Measurements from ENCODE around the gene GDA. TPM values are rescaled to one million over a fixed set of nuclear protein-coding genes. Genes with fewer than 3 reads are reported as not detected.

The GDA gene
- total RNA-seq, 4 donors from 2014 or later, result 1.2 to 89.9 (median 55.9) TPM

DNA sequence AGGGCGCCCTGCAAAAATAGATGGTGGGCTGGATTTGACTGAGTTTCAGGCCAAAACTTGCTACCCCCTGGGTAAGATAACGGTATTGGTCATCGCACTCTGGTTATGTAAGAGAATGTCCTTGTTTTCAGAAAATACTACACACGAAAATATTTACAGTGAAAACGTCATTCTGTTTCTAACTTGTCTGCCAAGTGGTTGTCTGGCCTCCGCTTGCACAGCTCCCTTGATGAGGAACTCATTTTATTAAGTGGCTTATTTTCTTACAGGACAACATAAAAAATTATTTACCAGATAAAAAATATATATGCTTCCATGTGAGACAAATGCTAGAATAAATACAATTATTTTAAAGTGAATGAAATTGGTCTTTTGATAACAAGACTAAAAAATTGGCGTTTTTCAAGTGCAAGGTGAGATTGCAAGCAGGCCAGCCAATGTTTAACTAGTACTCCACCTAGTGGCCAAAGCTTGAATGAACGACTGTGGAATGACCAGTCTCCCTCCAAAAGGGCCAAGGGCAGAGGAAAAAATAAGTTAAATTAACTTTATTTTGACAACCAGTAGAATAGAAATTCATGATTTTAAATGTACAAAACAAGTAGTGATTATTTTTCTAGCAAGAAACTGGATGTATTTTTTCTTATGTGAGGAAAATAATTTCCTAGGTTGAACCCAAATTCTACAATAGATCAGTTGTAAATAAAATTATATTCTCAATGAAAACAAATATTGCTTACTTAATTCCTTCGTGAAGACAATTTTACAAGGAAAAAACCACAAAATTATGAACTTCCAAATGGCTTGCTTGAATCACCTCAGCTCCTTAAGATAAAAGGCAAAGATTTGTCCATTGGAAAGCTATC lies 122.6 kb downstream of the GDA start:
- peak; percentile 47 for DNase-seq
- Histone ChIP-seq H3K27me3 (no peaks in the 10 kb centered on the region), H3K9me3 (no peaks in the 10 kb centered on the region), H3K27ac (no peak overlapping the region), H3K4me1 (no peaks in the 10 kb centered on the region), H3K36me3 (no peaks in the 10 kb centered on the region), H3K4me3 (no peak overlapping the region)
- in situ Hi-C loops (cut with MboI; ENCODE audit: low pct_ligation_motif_present in 1 of 4, low pct_unique_long_range_greater_than_20kb in 1 of 4, low sequenced_read_pairs in 3 of 4) (loop anchor here (5.0 to 25.0 kb wide), 4 partner anchors 230 to 467 kb away; no protein-coding TSS in a partner anchor), intact Hi-C loops (cut with DNase I; ENCODE audit: low total_unique reads) (loop anchor here (5.0 kb wide), 1 partner anchor 235 kb away; no protein-coding TSS in a partner anchor)
- 41 to 46% methylated on average over 9 of the region's 9 CpGs for WGBS, 2 donors (ENCODE audit: low coverage in 1 of 2)
- TF ChIP-seq POLR2A (IDR thresholded peaks at IDR 0.05), result no peak
- TF ChIP-seq, protein P1, sequence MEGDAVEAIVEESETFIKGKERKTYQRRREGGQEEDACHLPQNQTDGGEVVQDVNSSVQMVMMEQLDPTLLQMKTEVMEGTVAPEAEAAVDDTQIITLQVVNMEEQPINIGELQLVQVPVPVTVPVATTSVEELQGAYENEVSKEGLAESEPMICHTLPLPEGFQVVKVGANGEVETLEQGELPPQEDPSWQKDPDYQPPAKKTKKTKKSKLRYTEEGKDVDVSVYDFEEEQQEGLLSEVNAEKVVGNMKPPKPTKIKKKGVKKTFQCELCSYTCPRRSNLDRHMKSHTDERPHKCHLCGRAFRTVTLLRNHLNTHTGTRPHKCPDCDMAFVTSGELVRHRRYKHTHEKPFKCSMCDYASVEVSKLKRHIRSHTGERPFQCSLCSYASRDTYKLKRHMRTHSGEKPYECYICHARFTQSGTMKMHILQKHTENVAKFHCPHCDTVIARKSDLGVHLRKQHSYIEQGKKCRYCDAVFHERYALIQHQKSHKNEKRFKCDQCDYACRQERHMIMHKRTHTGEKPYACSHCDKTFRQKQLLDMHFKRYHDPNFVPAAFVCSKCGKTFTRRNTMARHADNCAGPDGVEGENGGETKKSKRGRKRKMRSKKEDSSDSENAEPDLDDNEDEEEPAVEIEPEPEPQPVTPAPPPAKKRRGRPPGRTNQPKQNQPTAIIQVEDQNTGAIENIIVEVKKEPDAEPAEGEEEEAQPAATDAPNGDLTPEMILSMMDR (IDR thresholded peaks at IDR 0.05), result peak; percentile 81 to 89 (median 87)

DNA sequence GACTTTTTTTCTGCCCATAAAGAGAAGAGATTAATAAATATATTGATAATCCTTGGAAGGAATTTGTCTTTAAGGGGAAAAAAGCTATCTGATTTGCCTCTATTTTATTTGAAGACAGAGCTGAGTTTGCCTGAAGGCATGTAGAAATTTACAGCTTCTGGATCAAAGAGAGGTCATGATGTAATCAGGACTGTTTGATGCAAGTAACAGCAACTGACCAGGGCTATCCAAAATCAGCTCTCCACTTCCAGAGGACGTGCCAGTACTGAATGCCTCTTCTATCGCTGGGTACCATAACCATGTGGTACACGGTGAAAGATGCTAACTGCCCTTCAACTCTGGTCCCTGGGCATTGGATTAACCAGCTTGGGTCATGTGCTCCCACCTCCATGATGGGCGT lies 125.2 kb downstream of the GDA start:
- Histone ChIP-seq H3K4me1 (peaks cover 0 to 7% (median 0%) of the 10 kb centered on the region in 4 donors), H3K27ac (no peak overlapping the region), H3K9me3 (no peaks in the 10 kb centered on the region), H3K4me3 (no peak overlapping the region), H3K36me3 (no peaks in the 10 kb centered on the region), H3K27me3 (no peaks in the 10 kb centered on the region)
- no peak for DNase-seq
- TF ChIP-seq EP300 (IDR thresholded peaks at IDR 0.05; ENCODE audit: low read depth), result no peak
- TF ChIP-seq, protein P1 (IDR thresholded peaks at IDR 0.05), result no peak
- no peak for TF ChIP-seq POLR2AphosphoS5 (IDR thresholded peaks at IDR 0.05)
- TF ChIP-seq POLR2A (IDR thresholded peaks at IDR 0.05), result no peak
- WGBS, 2 donors (ENCODE audit: low coverage in 1 of 2), result 70% methylated on average over 4 of the region's 4 CpGs; no CpG with 5 or more reads in 1 of the 2 donors
- in situ Hi-C loops (cut with MboI; ENCODE audit: low pct_ligation_motif_present in 1 of 4, low pct_unique_long_range_greater_than_20kb in 1 of 4, low sequenced_read_pairs in 3 of 4) (loop anchor here (5.0 to 25.0 kb wide), 4 partner anchors 232 to 470 kb away; no protein-coding TSS in a partner anchor), intact Hi-C loops (cut with DNase I; ENCODE audit: low total_unique reads) (loop anchor here (5.0 kb wide), 1 partner anchor 237 kb away; no protein-coding TSS in a partner anchor)

DNA sequence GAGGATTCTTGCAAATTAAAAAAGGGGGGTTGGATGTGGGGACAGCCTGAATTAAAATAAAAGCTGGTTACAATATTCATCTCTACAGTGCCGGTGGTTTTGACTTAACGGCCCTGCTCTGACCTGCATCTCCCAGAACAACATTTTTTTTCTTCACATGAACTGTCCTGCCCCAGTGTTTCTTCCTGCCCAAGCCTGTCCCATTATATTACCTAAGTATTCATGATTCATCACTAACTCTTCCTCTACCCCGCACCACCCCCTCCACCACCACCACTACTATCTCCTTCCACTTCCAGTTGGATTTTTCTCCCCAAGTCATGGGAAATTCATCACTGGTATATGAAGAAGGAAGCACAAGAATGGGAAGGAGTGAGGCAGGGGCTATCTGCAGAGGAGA lies 125.7 kb downstream of the GDA start:
- intact Hi-C loops (cut with DNase I; ENCODE audit: low total_unique reads), result loop anchor here (5.0 kb wide), 1 partner anchor 238 kb away; no protein-coding TSS in a partner anchor
- WGBS, 2 donors (ENCODE audit: low coverage in 1 of 2), result 90 to 100% methylated on average over 3 of the region's 3 CpGs
- Histone ChIP-seq H3K27ac (no peak overlapping the region), H3K4me3 (no peak overlapping the region), H3K4me1 (peaks cover 0 to 9% (median 0%) of the 10 kb centered on the region in 4 donors), H3K27me3 (no peaks in the 10 kb centered on the region), H3K9me3 (no peaks in the 10 kb centered on the region), H3K36me3 (no peaks in the 10 kb centered on the region)
- in situ Hi-C loops (cut with MboI; ENCODE audit: low pct_ligation_motif_present in 1 of 4, low pct_unique_long_range_greater_than_20kb in 1 of 4, low sequenced_read_pairs in 3 of 4), result loop anchor here (5.0 to 25.0 kb wide), 6 partner anchors 233 to 537 kb away; no protein-coding TSS in a partner anchor
- no peak for TF ChIP-seq EP300 (IDR thresholded peaks at IDR 0.05; ENCODE audit: low read depth)
- TF ChIP-seq, protein P1 (IDR thresholded peaks at IDR 0.05), result no peak
- TF ChIP-seq POLR2AphosphoS5 (IDR thresholded peaks at IDR 0.05), result no peak
- no peak for TF ChIP-seq POLR2A (IDR thresholded peaks at IDR 0.05)
- DNase-seq, result no peak

DNA sequence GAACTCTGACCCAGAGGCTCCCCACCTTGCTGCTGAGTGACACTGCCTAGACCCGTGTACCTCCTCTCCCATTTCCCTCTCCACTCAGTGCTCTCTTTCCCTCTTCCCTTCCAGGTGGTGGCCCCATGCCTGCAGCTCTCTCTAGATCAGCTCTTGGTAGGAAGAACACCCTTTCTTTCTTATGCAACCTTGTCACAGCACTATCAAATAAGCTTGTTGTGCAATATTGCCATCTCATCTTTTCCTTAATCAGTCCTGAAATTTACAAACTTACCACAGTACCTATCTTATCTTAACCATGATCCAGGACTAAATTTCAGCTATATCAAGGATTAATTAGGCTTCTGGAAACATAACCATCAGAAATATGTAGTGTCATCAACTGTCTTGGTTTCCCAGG lies 127.2 kb downstream of the GDA start:
- Histone ChIP-seq H3K4me3 (no peak overlapping the region), H3K4me1 (peaks cover 0 to 9% (median 0%) of the 10 kb centered on the region in 4 donors), H3K27me3 (no peaks in the 10 kb centered on the region), H3K36me3 (no peaks in the 10 kb centered on the region), H3K9me3 (no peaks in the 10 kb centered on the region), H3K27ac (no peak overlapping the region)
- in situ Hi-C loops (cut with MboI; ENCODE audit: low pct_ligation_motif_present in 1 of 4, low pct_unique_long_range_greater_than_20kb in 1 of 4, low sequenced_read_pairs in 3 of 4) (loop anchor here in 2 of 4 donors (5.0 to 25.0 kb wide), 3 partner anchors 316 to 536 kb away; no protein-coding TSS in a partner anchor), intact Hi-C loops (cut with DNase I; ENCODE audit: low total_unique reads) (no loop called here)
- no peak for DNase-seq
- 67 to 72% methylated on average over 1 of the region's 1 CpG for WGBS, 2 donors (ENCODE audit: low coverage in 1 of 2)
- TF ChIP-seq, protein P1 (IDR thresholded peaks at IDR 0.05), result no peak
- TF ChIP-seq POLR2AphosphoS5 (IDR thresholded peaks at IDR 0.05), result no peak
- TF ChIP-seq EP300 (IDR thresholded peaks at IDR 0.05; ENCODE audit: low read depth), result no peak
- TF ChIP-seq POLR2A (IDR thresholded peaks at IDR 0.05), result no peak

All from transverse colon (tissue), 4 donors.